ENCODE results near the gene FITM1. TPM values are rescaled to one million over a fixed set of nuclear protein-coding genes. Genes with fewer than 3 reads are reported as not detected.

The FITM1 gene
- total RNA-seq, 1 experiment from 2014 or later = 137 TPM

DNA sequence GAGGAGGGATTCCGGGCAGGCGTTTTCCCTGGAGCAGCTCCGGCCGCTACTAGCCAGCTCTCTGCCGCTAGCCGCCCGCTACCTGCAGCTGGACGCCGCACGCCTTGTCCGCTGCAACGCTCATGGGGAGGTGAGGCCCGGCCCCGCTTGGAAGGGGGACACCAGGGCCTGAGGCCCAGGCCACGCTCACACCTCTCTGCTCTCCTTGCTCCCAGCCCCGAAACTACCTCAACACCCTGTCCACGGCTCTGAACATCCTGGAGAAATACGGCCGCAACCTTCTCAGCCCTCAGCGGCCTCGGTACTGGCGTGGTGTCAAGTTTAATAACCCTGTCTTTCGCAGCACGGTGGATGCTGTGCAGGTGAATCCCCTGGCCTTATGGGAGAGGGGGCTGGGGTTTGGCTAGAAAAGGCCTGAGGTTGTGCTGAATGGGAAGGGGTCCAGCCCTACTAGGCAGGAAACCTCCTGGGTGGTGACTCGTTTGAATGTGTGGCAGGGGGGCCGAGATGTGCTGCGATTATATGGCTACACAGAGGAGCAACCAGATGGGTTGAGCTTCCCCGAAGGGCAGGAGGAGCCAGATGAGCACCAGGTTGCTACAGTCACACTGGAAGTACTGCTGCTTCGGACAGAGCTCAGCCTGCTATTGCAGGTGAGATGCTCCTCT, 17.4 kb downstream of the FITM1 start:
- peak overlapping the region; percentile 8; the same call in 1 of the 2 replicates for H3K27ac ChIP-seq
- no peaks in the 10 kb centered on the region for H3K27me3 ChIP-seq
- H3K4me3 ChIP-seq = peak overlapping the region; percentile 87
- H3K36me3 ChIP-seq = peaks cover 32% of the 10 kb centered on the region
- DNase-seq = no peak
- peaks cover 3% of the 10 kb centered on the region; the same call in 1 of the 2 replicates for H3K4me1 ChIP-seq
- no peaks in the 10 kb centered on the region for H3K9me3 ChIP-seq (replicated peaks)

DNA sequence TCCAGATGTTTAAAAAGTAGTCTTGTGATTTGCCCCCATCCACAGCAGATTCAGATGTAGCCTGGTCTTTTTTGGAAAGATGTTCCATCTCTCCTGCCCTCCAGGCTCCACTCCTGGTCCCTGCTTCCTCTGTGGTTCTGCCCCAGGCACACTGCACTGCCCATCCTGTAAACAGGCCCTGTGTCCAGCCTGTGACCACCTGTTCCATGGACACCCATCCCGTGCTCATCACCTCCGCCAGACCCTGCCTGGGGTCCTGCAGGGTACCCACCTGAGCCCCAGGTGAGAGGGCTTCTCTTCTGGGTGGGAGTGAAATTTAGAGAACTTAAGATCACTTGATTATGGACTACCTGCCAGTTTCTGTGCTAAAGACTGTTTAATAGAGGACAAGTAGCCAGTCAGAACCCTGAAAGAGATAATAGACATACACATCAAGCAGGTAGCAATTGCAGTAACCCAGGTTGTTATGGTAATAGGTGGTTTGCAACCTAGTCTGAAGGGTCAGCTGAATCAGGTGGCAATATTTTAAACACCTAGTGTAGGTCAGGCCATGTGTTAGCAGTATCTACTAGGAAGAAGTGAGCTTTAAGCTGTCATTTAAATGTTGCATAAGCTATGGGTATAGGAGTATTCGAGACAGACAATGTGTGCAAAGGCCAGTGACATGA, 19.0 kb downstream of the FITM1 start:
- H3K4me1 ChIP-seq = peaks cover 3% of the 10 kb centered on the region; the same call in 1 of the 2 replicates
- no peak overlapping the region for H3K4me3 ChIP-seq
- peaks cover 35% of the 10 kb centered on the region for H3K36me3 ChIP-seq
- no peaks in the 10 kb centered on the region for H3K9me3 ChIP-seq (replicated peaks)
- H3K27ac ChIP-seq = no peak overlapping the region
- no peak for DNase-seq
- no peaks in the 10 kb centered on the region for H3K27me3 ChIP-seq

DNA sequence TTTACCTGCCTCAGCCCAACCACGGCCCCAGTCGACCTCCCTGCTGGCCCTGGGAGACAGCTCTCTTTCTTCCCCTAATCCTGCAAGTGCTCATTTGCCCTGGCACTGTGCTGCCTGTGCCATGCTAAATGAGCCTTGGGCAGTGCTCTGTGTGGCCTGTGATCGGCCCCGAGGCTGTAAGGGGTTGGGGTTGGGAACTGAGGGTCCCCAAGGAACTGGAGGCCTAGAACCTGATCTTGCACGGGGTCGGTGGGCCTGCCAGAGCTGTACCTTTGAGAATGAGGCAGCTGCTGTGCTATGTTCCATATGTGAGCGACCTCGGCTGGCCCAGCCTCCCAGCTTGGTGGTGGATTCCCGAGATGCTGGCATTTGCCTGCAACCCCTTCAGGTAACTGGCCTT, 19.6 kb downstream of the FITM1 start:
- peaks cover 42% of the 10 kb centered on the region for H3K36me3 ChIP-seq
- H3K27ac ChIP-seq = no peak overlapping the region
- H3K4me1 ChIP-seq = peaks cover 3% of the 10 kb centered on the region; the same call in 1 of the 2 replicates

DNA sequence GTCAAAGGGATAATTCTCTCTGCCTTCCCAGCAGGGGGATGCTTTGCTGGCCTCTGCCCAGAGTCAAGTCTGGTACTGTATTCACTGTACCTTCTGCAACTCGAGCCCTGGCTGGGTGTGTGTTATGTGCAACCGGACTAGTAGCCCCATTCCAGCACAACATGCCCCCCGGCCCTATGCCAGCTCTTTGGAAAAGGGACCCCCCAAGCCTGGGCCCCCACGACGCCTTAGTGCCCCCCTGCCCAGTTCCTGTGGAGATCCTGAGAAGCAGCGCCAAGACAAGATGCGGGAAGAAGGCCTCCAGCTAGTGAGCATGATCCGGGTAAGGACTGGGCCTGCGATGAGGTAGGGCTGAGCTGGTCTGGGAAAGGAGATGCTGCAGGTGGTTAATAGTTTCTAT, 20.1 kb downstream of the FITM1 start:
- DNase-seq = no peak
- Histone ChIP-seq H3K27ac (no peak overlapping the region), H3K36me3 (peaks cover 47% of the 10 kb centered on the region), H3K27me3 (no peaks in the 10 kb centered on the region), H3K4me3 (no peak overlapping the region), H3K4me1 (peaks cover 3% of the 10 kb centered on the region; the same call in 1 of the 2 replicates), H3K9me3 (replicated peaks) (no peaks in the 10 kb centered on the region)

More for the DNA sequence above, 19.6 kb downstream of the FITM1 start:
- Histone ChIP-seq H3K9me3 (replicated peaks) (no peaks in the 10 kb centered on the region), H3K4me3 (no peak overlapping the region), H3K27me3 (no peaks in the 10 kb centered on the region)
- DNase-seq = no peak

DNA sequence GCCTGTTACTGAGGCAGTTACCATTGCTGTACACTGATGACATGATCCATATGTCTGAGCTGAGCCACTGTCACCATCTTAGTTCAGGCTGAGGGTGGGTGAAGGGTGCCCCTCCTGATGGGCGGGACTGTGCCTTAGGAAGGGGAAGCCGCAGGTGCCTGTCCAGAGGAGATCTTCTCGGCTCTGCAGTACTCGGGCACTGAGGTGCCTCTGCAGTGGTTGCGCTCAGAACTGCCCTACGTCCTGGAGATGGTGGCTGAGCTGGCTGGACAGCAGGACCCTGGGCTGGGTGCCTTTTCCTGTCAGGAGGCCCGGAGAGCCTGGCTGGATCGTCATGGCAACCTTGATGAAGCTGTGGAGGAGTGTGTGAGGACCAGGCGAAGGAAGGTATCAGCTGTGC, 20.5 kb downstream of the FITM1 start:
- Histone ChIP-seq H3K27me3 (no peaks in the 10 kb centered on the region), H3K4me3 (no peak overlapping the region), H3K27ac (no peak overlapping the region), H3K36me3 (peaks cover 51% of the 10 kb centered on the region), H3K9me3 (replicated peaks) (no peaks in the 10 kb centered on the region), H3K4me1 (peaks cover 3% of the 10 kb centered on the region; the same call in 1 of the 2 replicates)
- no peak for DNase-seq

DNA sequence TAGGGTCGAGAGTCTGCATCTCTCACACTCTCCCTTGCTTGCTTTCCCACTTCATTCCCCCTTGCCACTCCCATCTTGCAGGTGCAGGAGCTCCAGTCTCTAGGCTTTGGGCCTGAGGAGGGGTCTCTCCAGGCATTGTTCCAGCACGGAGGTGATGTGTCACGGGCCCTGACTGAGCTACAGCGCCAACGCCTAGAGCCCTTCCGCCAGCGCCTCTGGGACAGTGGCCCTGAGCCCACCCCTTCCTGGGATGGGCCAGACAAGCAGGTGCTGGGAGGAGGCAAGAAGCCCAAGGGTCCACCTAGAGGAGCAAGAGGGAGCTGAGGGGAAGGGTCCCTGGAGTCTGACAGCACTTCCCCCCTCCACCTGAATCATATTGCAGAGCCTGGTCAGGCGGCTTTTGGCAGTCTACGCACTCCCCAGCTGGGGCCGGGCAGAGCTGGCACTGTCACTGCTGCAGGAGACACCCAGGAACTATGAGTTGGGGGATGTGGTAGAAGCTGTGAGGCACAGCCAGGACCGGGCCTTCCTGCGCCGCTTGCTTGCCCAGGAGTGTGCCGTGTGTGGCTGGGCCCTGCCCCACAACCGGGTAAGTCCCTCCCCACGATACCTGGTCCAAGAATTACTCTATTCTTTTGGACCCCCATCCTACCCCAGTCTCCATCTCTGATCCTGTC, 21.1 kb downstream of the FITM1 start:
- Histone ChIP-seq H3K4me3 (no peak overlapping the region), H3K36me3 (peaks cover 56% of the 10 kb centered on the region), H3K27ac (no peak overlapping the region), H3K9me3 (replicated peaks) (no peaks in the 10 kb centered on the region), H3K4me1 (peaks cover 3% of the 10 kb centered on the region; the same call in 1 of the 2 replicates), H3K27me3 (no peaks in the 10 kb centered on the region)
- DNase-seq = no peak

DNA sequence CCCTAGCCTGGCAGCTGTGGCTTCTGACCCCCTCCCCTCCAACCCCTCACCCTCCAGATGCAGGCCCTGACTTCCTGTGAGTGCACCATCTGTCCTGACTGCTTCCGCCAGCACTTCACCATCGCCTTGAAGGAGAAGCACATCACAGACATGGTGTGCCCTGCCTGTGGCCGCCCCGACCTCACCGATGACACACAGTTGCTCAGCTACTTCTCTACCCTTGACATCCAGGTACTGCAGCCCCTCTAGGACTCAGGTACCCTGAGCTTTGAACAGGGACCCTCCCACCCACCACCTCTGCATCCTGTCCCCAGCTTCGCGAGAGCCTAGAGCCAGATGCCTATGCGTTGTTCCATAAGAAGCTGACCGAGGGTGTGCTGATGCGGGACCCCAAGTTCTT, 24.6 kb downstream of the FITM1 start:
- Histone ChIP-seq H3K36me3 (peaks cover 65% of the 10 kb centered on the region), H3K9me3 (replicated peaks) (no peaks in the 10 kb centered on the region), H3K4me1 (no peaks in the 10 kb centered on the region; the same call in 1 of the 2 replicates), H3K27ac (no peak overlapping the region), H3K4me3 (no peak overlapping the region), H3K27me3 (no peaks in the 10 kb centered on the region)
- DNase-seq = no peak

DNA sequence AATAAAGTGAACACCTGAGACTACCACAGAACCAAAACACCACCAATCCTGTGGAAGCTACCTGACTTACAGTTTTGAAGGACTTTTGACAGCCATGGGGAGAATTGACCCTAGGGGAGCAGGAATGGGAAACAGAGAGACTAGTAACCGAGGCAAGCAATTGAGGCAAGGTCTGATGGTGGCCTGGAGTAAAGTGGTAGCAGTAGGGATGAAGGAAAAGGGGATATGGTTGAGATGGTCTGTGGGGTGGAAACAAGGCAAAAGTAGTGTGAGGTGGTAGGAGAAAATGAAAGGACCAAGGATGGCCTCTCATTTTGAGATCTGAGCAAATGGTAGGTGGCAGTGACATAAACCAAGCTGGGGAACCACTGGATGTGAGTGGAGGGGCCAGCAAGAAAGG, 26.4 kb downstream of the FITM1 start:
- H3K27ac ChIP-seq = no peak overlapping the region
- H3K27me3 ChIP-seq = no peaks in the 10 kb centered on the region
- no peaks in the 10 kb centered on the region for H3K9me3 ChIP-seq (replicated peaks)
- no peak for DNase-seq
- H3K36me3 ChIP-seq = peaks cover 49% of the 10 kb centered on the region
- H3K4me3 ChIP-seq = no peak overlapping the region
- peaks cover 13% of the 10 kb centered on the region for H3K4me1 ChIP-seq

DNA sequence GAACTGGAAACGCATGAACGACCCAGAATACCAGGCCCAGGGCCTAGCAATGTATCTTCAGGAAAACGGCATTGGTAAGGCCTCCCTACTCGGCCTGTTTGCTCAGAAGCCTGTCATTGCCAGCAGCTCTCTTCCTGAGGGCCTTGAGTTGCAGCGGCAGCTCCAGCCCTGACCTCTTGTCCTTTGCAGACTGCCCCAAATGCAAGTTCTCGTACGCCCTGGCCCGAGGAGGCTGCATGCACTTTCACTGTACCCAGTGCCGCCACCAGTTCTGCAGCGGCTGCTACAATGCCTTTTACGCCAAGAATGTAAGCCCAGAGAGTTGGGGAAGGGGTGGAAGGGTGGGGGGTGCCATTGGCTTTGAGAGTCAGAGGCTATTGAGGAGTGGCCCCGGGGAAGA, 26.9 kb downstream of the FITM1 start:
- H3K4me3 ChIP-seq = no peak overlapping the region
- H3K27me3 ChIP-seq = no peaks in the 10 kb centered on the region
- H3K9me3 ChIP-seq (replicated peaks) = no peaks in the 10 kb centered on the region
- no peak for DNase-seq
- peaks cover 13% of the 10 kb centered on the region for H3K4me1 ChIP-seq
- H3K27ac ChIP-seq = no peak overlapping the region
- H3K36me3 ChIP-seq = peaks cover 44% of the 10 kb centered on the region

DNA sequence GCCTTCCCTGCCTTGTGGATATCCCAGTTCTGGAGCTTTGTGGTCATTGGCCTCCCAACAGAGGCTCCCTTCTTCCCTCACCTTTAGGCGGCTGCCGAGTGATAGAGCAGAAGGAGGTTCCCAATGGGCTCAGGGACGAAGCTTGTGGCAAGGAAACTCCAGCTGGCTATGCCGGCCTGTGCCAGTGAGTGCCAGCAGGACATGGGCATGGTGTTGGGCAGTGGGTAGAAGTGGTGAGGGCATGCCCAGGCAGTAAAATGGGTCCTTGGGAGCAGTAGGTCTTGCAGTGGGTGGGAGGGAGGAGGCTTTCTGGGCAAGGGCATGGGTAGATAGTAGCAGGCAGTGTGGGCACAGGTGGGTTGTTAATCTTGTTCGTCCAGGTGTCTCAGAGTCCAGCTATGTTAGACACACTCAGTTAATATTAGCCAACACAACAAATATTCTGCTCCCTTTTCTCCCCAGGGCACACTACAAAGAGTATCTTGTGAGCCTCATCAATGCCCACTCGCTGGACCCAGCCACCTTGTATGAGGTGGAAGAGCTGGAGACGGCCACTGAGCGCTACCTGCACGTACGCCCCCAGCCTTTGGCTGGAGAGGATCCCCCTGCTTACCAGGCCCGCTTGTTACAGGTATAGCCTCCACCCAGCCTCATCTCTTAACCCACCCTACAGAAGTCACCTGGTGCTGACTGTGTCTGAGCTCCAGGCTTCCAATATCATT, 29.5 kb downstream of the FITM1 start:
- Histone ChIP-seq H3K36me3 (peaks cover 32% of the 10 kb centered on the region), H3K4me1 (peaks cover 13% of the 10 kb centered on the region), H3K4me3 (no peak overlapping the region), H3K27ac (no peak overlapping the region), H3K9me3 (replicated peaks) (no peaks in the 10 kb centered on the region), H3K27me3 (no peaks in the 10 kb centered on the region)
- no peak for DNase-seq

DNA sequence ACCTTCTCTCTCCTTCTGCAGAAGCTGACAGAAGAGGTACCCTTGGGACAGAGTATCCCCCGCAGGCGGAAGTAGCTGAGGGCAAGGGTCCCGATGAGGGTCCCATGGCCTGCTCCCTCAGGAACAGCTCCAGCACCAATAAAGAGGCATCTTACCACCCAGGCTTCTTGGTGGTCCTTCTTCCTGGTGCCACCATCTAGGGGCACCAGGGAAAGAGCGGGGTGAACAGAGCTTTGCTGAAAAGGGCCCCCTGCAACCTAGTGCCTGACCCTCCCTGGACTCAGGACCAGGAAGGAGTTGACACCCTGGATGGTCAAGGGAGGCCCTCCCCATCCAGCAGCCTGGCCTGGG, 30.0 kb downstream of the FITM1 start:
- Histone ChIP-seq H3K9me3 (replicated peaks) (no peaks in the 10 kb centered on the region), H3K4me1 (peaks cover 13% of the 10 kb centered on the region), H3K4me3 (no peak overlapping the region), H3K27ac (no peak overlapping the region), H3K36me3 (peaks cover 29% of the 10 kb centered on the region), H3K27me3 (no peaks in the 10 kb centered on the region)
- DNase-seq = no peak

DNA sequence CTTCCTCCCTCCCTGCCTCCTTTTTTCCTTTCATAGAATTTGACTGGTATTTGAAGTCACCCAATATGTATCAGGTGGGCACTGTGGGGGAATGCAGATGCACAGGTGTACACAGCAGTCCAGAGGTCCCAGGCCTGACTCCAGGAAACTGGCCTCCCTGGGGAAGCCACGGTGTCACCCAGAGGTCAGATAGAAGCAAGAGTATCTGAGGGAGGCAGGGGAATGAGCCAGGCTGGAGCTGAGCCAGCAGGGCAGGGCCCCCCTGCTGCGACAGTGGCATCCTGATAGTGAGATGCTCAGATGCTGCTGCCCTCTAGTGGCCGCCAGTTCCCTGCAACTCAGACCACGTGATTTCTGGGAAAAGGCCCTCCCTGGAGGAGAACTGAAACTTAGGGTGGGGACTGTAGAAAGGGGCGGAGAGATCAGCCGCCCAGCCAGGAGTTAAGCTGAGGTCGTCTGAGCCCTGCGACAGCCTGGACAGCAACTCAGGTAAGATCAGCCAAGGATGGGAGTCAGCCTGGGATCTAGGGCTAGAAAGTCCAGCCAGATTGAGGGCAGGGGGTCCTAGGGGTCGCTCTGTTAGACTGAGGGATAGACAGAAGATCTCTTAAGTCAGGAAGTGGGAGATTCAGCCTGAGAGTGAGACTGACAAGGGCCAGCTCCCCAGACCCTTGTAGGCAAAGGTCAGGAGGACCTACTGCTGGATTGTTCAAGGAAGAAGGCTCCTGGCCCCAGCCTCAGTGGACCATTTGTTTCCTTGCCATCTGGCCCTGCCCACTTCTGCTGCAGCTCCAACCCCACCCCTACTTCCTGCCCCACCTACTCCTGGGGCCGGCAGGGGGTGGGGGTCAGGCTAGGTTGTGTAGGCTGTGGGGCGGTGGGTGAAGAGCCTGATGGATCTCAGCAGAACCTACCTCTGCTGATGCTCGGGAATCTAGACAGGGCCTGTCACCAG, 30.7 kb downstream of the FITM1 start, which contains the start of gene IRF9:
TSS of gene IRF9 (plus strand) at position 416 of the 955 bp plus-strand sequence. CDS start 880 bp downstream, outside the sequence.
- peak; percentile 95 to 99 for DNase-seq
- H3K4me1 ChIP-seq = peaks cover 13% of the 10 kb centered on the region
- H3K36me3 ChIP-seq = peaks cover 22% of the 10 kb centered on the region

DNA sequence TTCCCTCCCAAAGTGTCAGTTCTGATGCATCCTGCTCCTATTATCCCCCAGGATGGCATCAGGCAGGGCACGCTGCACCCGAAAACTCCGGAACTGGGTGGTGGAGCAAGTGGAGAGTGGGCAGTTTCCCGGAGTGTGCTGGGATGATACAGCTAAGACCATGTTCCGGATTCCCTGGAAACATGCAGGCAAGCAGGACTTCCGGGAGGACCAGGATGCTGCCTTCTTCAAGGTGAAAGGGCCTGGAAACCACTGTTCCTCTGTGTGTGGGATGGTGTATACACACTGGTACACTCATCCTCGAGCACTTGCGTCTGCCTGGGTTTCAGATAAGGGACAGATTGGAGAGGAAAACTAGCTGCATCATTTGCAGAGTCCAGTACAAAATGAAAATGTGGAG, 31.6 kb downstream of the FITM1 start:
- Histone ChIP-seq H3K4me3 (no peak overlapping the region), H3K27ac (no peak overlapping the region), H3K36me3 (peaks cover 15% of the 10 kb centered on the region), H3K4me1 (peaks cover 13% of the 10 kb centered on the region), H3K9me3 (replicated peaks) (no peaks in the 10 kb centered on the region), H3K27me3 (no peaks in the 10 kb centered on the region)
- DNase-seq = no peak

More for the DNA sequence above, 30.7 kb downstream of the FITM1 start, which contains the start of gene IRF9:
- Histone ChIP-seq H3K9me3 (replicated peaks) (no peaks in the 10 kb centered on the region), H3K4me3 (peak within 1 kb of the TSS; percentile 40), H3K27me3 (no peaks in the 10 kb centered on the region), H3K27ac (peak within 1 kb of the TSS; percentile 38)
